GM19099 (cell line): ENCODE results near the gene GAA.

Experiments
- POLR2A ChIP-seq: IDR thresholded peaks from 3 replicates; pipeline ENCODE4 v1.6.1; 2011; ENCODE audit warnings: low read depth; ENCODE audit not compliant: insufficient read length; ENCODE audit errors: extremely low read depth

The GAA gene

GRCh38 chr17:80118601-80119270 lies 17.4 kb downstream of the GAA start:
- no peak for TF ChIP-seq POLR2A

GRCh38 chr17:80119271-80119791 lies 17.9 kb downstream of the GAA start:
- TF ChIP-seq POLR2A: no peak

- no peak for TF ChIP-seq POLR2A
These were observed 18.5 kb downstream of the GAA start for GRCh38 chr17:80119839-80120238.

- no peak for TF ChIP-seq POLR2A
These were observed 20.7 kb downstream of the GAA start for GRCh38 chr17:80122026-80122575.

- TF ChIP-seq POLR2A: no peak
These were observed 21.6 kb downstream of the GAA start for GRCh38 chr17:80122926-80123505.

- TF ChIP-seq POLR2A: no peak
These were observed 22.4 kb downstream of the GAA start for GRCh38 chr17:80123791-80124190.

GRCh38 chr17:80124351-80124981 lies 23.1 kb downstream of the GAA start:
- TF ChIP-seq POLR2A: no peak

- TF ChIP-seq POLR2A: no peak
These were observed 24.5 kb downstream of the GAA start for GRCh38 chr17:80125656-80126448.

GRCh38 chr17:80126449-80126715 lies 25.0 kb downstream of the GAA start:
- no peak for TF ChIP-seq POLR2A

GRCh38 chr17:80129006-80129565 lies 27.7 kb downstream of the GAA start:
- TF ChIP-seq POLR2A: no peak

- TF ChIP-seq POLR2A: no peak
These were observed 29.6 kb downstream of the GAA start for GRCh38 chr17:80130992-80131391.

- no peak for TF ChIP-seq POLR2A
These were observed 31.7 kb downstream of the GAA start for GRCh38 chr17:80132906-80133625.

GRCh38 chr17:80133626-80133970 lies 32.2 kb downstream of the GAA start:
- TF ChIP-seq POLR2A: no peak

GRCh38 chr17:80137131-80137530 lies 35.8 kb downstream of the GAA start:
- no peak for TF ChIP-seq POLR2A

- TF ChIP-seq POLR2A: no peak
These were observed 37.6 kb downstream of the GAA start for GRCh38 chr17:80138856-80139426.
